Measurements from ENCODE around the gene SYNGR3.

The SYNGR3 gene

GRCh38 chr16:1989209-1990100 is at the start of gene SYNGR3:
SYNGR3 (plus strand) TSS chr16:1989970; CDS start chr16:1990103, 133 bp downstream.
- peak within 1 kb of the TSS; percentile 20 for H3K9ac ChIP-seq (ENCODE audit: low read length)
- H3K4me3 ChIP-seq (ENCODE audit: low read length), result peak within 1 kb of the TSS; percentile 60
- peaks cover 9% of the 10 kb centered on the region for H3K36me3 ChIP-seq (ENCODE audit: control insufficient read depth, low read depth, low read length)
- H3K27ac ChIP-seq (ENCODE audit: low read length), result no peak within 1 kb of the TSS
- H3K4me1 ChIP-seq (ENCODE audit: control insufficient read depth, low read depth, low read length), result peaks cover 6% of the 10 kb centered on the region
- peaks cover 30% of the 10 kb centered on the region for H3K27me3 ChIP-seq (ENCODE audit: control insufficient read depth, insufficient read depth, low read length)
- no peaks in the 10 kb centered on the region for H3K9me3 ChIP-seq (ENCODE audit: control insufficient read depth, low read depth, low read length)

DNA sequence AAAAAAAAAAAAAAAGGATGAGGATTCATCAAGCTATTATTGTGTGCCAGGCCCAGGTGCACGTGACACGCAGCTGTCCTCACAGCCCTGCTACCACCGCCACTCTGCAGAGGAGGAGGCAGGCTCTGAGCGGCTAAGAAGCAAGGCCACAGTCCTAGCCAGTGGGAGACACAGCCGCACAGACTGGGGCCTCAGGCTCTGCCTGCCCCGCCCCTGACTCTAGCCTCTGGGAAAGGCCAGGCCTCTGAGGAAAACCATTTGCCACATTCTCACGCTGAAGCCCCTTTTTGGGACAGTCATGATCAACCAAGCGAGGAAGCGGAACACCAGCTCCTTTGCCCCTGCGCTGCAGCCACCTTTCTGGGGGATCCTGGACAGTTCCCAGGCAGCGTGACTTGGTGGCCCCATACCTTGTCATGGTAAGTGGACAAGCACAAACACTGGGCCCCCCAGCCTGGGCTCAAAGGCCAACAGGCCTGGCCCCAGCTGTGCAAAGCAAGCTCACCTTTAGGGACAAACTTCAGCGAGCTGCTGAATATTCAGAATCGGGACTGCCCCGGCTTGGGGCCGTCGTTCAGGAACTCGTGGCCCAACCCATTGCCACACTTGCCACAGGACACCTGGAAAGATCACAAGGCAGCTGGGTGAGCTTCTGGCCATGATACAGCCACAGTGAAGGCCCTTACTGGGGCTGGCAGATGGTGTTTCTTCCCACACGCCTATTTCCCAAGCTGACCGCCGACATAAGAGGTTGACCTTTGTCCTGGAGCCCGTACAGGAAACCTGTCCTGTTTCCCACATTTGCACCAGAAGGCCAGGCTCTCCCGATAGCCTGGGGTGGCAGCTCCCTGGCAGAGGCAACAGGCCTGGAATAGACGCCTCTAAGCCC is 49.3 kb upstream of the SYNGR3 start:
- H3K27me3 ChIP-seq (ENCODE audit: control insufficient read depth, insufficient read depth, low read length), result no peaks in the 10 kb centered on the region
- peaks cover 12% of the 10 kb centered on the region for H3K36me3 ChIP-seq (ENCODE audit: control insufficient read depth, low read depth, low read length)
- H3K9me3 ChIP-seq (ENCODE audit: control insufficient read depth, low read depth, low read length), result no peaks in the 10 kb centered on the region
- H3K9ac ChIP-seq (ENCODE audit: low read length), result no peak overlapping the region
- H3K4me1 ChIP-seq (ENCODE audit: control insufficient read depth, low read depth, low read length), result no peaks in the 10 kb centered on the region
- no peak overlapping the region for H3K4me3 ChIP-seq (ENCODE audit: low read length)
- H3K27ac ChIP-seq (ENCODE audit: low read length), result no peak overlapping the region

DNA sequence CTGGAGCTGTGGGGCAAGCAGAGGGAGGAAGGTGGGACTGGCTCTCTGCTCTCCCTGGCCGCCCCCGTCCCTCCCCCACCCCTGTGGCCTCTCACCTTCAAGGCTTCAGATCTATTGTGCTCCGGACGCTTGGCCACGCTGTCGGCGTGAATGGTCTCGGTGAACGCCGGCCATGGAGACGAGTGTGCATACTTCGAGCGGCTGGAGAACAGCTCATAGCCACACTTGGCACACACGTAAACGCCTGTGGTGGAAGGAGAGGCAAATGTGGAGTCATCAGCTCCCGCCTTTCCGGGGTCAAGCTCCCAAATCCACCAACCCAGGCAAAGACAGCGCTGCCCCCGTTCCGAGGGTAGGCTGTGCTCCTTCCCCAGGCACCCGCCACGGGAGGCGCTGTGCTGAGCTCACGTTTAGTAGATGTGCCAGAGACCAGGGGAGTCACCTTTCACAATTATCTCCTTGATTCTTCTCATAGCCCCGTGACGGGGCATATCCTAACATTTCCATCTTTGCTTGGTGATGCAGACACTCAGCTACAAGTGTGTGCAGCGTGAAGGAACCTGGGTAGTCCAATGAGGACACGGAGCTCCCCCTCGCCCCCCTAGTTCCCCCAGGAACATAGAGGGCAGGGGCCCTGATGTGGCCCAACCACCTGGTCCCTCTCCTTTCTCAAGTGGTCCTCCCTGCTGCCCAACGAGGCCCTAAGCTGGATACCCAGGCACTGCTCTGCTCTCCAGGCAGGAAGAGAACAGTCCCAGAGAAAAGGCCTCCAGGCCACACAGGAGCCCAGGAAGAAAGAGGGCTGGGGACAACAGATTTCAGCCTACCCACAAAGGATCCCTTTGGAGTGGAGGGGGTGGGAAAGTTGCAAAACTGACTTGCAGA is 48.4 kb upstream of the SYNGR3 start:
- H3K36me3 ChIP-seq (ENCODE audit: control insufficient read depth, low read depth, low read length), result peaks cover 12% of the 10 kb centered on the region
- H3K9ac ChIP-seq (ENCODE audit: low read length), result no peak overlapping the region
- no peaks in the 10 kb centered on the region for H3K4me1 ChIP-seq (ENCODE audit: control insufficient read depth, low read depth, low read length)
- H3K4me3 ChIP-seq (ENCODE audit: low read length), result no peak overlapping the region
- H3K27me3 ChIP-seq (ENCODE audit: control insufficient read depth, insufficient read depth, low read length), result no peaks in the 10 kb centered on the region
- H3K9me3 ChIP-seq (ENCODE audit: control insufficient read depth, low read depth, low read length), result no peaks in the 10 kb centered on the region
- no peak overlapping the region for H3K27ac ChIP-seq (ENCODE audit: low read length)

DNA sequence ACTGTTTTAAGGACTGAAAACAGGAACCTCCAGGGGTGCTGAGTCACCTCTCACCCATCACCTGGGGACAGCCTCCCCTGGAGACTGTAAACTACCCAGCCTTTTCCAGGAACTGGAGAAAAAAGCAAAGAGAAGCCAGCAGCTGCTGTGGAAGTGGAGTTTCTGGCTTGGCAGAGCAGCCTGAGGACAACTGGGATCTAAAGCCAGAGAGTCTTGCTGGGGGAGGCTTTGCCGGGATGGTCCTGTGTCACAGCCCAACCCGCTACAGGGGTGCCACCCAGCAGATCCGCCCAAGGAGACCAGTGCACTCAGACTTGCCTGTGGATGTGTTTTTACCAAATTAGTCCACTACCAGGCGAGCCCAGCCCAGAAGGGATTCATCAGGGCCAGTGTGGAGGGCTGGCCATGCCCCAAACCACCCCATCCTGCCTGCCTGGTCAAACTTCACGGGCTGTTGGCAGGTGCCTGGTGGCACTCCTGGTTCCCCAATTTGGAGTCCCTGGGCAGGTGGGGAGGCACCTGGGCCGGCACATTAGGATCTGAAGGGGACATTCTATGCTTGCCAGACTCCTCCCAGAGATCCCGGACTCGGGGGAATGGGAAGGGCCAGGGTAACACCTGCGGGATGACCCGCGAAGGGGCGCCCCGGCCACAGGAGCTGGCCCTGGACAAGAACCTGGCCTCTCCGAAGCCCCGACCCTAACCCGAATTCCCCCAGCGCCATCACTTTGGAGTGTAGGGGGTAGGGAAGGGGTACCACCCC is 47.5 kb upstream of the SYNGR3 start:
- Histone ChIP-seq H3K27me3 (ENCODE audit: control insufficient read depth, insufficient read depth, low read length) (no peaks in the 10 kb centered on the region), H3K36me3 (ENCODE audit: control insufficient read depth, low read depth, low read length) (peaks cover 12% of the 10 kb centered on the region), H3K9me3 (ENCODE audit: control insufficient read depth, low read depth, low read length) (no peaks in the 10 kb centered on the region), H3K4me3 (ENCODE audit: low read length) (peak overlapping the region; percentile 85), H3K4me1 (ENCODE audit: control insufficient read depth, low read depth, low read length) (no peaks in the 10 kb centered on the region), H3K27ac (ENCODE audit: low read length) (no peak overlapping the region), H3K9ac (ENCODE audit: low read length) (peak overlapping the region; percentile 58)

DNA sequence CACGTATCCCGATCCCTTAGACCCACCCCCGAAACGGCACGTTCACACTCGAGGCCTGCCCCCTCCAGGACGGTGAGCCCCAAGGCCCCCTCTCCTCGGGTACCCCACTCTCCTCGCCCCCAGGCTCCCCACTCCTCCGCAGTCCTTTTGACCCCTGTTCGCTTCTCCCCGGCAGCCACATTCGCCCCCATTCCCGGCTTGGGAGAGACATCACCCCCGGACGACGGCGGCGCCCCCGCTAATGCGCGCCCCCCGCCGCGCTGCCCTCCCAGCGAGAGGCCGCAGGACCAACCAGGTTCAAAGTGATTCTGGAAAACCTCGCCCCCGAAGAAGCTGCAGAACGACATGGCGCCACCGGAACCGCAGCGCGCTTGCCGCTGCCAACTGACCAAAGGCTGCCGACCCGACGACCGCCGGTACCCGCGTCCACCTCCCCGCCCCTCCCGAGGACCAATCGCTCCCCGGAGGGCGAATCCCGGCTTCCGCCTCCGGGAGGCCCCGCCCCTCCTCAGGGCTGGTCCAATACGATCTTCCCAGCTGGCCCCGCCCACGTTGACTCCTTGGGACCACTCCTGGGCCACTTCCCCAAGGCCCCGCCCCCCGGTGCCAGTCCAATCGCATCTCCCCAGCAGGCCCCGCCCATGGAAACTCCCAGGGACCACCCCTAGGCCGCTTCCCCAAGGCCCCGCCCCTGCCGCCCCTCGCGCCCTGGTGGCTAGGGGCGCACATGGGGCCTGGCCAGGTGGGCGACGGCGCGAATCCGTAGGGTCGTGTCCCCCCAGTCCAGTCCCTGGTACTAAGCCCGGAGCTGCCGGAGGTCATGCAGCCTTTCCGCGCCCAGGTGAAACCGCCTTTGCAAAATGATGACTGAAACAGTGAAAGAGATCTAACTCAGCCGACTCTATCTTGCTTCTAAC is 46.7 kb upstream of the SYNGR3 start, which contains the start of gene MSRB1:
MSRB1 (minus strand) TSS at position 390 of the 917 bp plus-strand sequence; CDS start at position 347, 43 bp downstream.
- H3K36me3 ChIP-seq (ENCODE audit: control insufficient read depth, low read depth, low read length), result peaks cover 12% of the 10 kb centered on the region
- peak within 1 kb of the TSS; percentile 85 for H3K4me3 ChIP-seq (ENCODE audit: low read length)
- H3K4me1 ChIP-seq (ENCODE audit: control insufficient read depth, low read depth, low read length), result no peaks in the 10 kb centered on the region

DNA sequence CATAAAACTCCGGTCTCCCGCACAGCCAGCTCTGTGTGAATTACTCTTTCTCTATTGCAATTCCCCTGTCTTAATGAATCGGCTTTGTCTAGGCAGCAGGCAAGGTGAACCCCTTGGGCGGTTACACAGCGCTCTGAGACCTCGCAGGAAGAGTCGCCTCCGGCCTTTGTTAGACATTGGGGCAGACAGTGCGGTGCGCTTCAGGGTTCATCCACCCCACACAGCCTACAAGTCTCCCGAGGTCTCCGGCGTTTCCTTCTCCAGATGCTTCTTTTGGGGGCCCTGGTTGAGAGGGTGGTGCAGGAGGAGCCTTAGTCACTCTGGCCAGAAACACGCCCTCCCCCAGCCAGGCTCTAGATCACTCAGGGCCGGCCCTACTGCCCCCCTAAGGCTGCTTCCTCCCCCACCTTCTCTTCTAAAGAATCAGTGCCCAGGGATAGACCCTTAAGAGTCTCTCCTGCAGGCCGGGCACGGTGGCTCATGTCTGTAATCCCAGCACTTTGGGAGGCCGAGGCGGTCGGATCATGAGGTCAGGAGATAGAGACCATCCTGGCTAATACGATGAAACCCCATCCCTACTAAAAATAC is 45.1 kb upstream of the SYNGR3 start:
- Histone ChIP-seq H3K4me1 (ENCODE audit: control insufficient read depth, low read depth, low read length) (no peaks in the 10 kb centered on the region), H3K27me3 (ENCODE audit: control insufficient read depth, insufficient read depth, low read length) (no peaks in the 10 kb centered on the region), H3K36me3 (ENCODE audit: control insufficient read depth, low read depth, low read length) (peaks cover 3% of the 10 kb centered on the region), H3K27ac (ENCODE audit: low read length) (no peak overlapping the region), H3K9me3 (ENCODE audit: control insufficient read depth, low read depth, low read length) (no peaks in the 10 kb centered on the region), H3K9ac (ENCODE audit: low read length) (no peak overlapping the region), H3K4me3 (ENCODE audit: low read length) (no peak overlapping the region)

More for the DNA sequence above, 46.7 kb upstream of the SYNGR3 start, which contains the start of gene MSRB1:
- H3K27ac ChIP-seq (ENCODE audit: low read length), result no peak within 1 kb of the TSS
- H3K9ac ChIP-seq (ENCODE audit: low read length), result peak within 1 kb of the TSS; percentile 58
- no peaks in the 10 kb centered on the region for H3K27me3 ChIP-seq (ENCODE audit: control insufficient read depth, insufficient read depth, low read length)
- no peaks in the 10 kb centered on the region for H3K9me3 ChIP-seq (ENCODE audit: control insufficient read depth, low read depth, low read length)

- H3K27ac ChIP-seq (ENCODE audit: low read length), result no peak overlapping the region
- no peak overlapping the region for H3K4me3 ChIP-seq (ENCODE audit: low read length)
- H3K9me3 ChIP-seq (ENCODE audit: control insufficient read depth, low read depth, low read length), result no peaks in the 10 kb centered on the region
- H3K36me3 ChIP-seq (ENCODE audit: control insufficient read depth, low read depth, low read length), result peaks cover 2% of the 10 kb centered on the region
- H3K4me1 ChIP-seq (ENCODE audit: control insufficient read depth, low read depth, low read length), result no peaks in the 10 kb centered on the region
- no peaks in the 10 kb centered on the region for H3K27me3 ChIP-seq (ENCODE audit: control insufficient read depth, insufficient read depth, low read length)
- H3K9ac ChIP-seq (ENCODE audit: low read length), result no peak overlapping the region
These were observed 44.0 kb upstream of the SYNGR3 start for GRCh38 chr16:1945559-1946391.

GRCh38 chr16:1946495-1947368 is 43.0 kb upstream of the SYNGR3 start:
- Histone ChIP-seq H3K4me1 (ENCODE audit: control insufficient read depth, low read depth, low read length) (no peaks in the 10 kb centered on the region), H3K4me3 (ENCODE audit: low read length) (no peak overlapping the region), H3K27me3 (ENCODE audit: control insufficient read depth, insufficient read depth, low read length) (no peaks in the 10 kb centered on the region), H3K9me3 (ENCODE audit: control insufficient read depth, low read depth, low read length) (no peaks in the 10 kb centered on the region), H3K27ac (ENCODE audit: low read length) (no peak overlapping the region), H3K36me3 (ENCODE audit: control insufficient read depth, low read depth, low read length) (no peaks in the 10 kb centered on the region), H3K9ac (ENCODE audit: low read length) (no peak overlapping the region)

Measured in iPS-18a (cell line).